GM21367 (cell line): Measurements from ENCODE around the gene SPEF2.

Experiments used
- ATAC-seq: cut with Tn5 transposase; IDR thresholded peaks from one replicate; pipeline ENCODE4 v1.9.1; 2021; ENCODE audit not compliant: unreplicated experiment

SPEF2 gene

GRCh38 chr5:35617435-35618303 lies at the start of gene SPEF2:
Gene SPEF2, plus strand, starts transcription at chr5:35617863. Its CDS starts 135 bp downstream, at chr5:35617998.
- peak; percentile 94 for ATAC-seq

- ATAC-seq, result no peak
Measured at GRCh38 chr5:35575578-35575977, 42.1 kb upstream of the SPEF2 start.

- ATAC-seq, result no peak
Measured at GRCh38 chr5:35587419-35587818, 30.2 kb upstream of the SPEF2 start.

- ATAC-seq, result no peak
Measured at GRCh38 chr5:35593338-35593737, 24.3 kb upstream of the SPEF2 start.

- ATAC-seq, result no peak
Measured at GRCh38 chr5:35598707-35599370, 18.8 kb upstream of the SPEF2 start.

GRCh38 chr5:35600591-35600990 lies 17.1 kb upstream of the SPEF2 start:
- ATAC-seq, result no peak

GRCh38 chr5:35608881-35609779 lies 8.5 kb upstream of the SPEF2 start:
- no peak for ATAC-seq

- no peak for ATAC-seq
Measured at GRCh38 chr5:35617060-35617434, 616 bp upstream of the SPEF2 start.

- ATAC-seq, result no peak
Measured at GRCh38 chr5:35618304-35618636, 607 bp downstream of the SPEF2 start.

GRCh38 chr5:35618781-35619180 lies 1.1 kb downstream of the SPEF2 start:
- ATAC-seq, result no peak

- ATAC-seq, result no peak
Measured at GRCh38 chr5:35622974-35623373, 5.3 kb downstream of the SPEF2 start.

GRCh38 chr5:35623991-35624390 lies 6.3 kb downstream of the SPEF2 start:
- no peak for ATAC-seq

- ATAC-seq, result no peak
Measured at GRCh38 chr5:35626108-35626507, 8.4 kb downstream of the SPEF2 start.

GRCh38 chr5:35626553-35626952 lies 8.9 kb downstream of the SPEF2 start:
- ATAC-seq, result no peak

GRCh38 chr5:35634326-35634725 lies 16.7 kb downstream of the SPEF2 start:
- no peak for ATAC-seq

GRCh38 chr5:35640623-35641022 lies 23.0 kb downstream of the SPEF2 start:
- ATAC-seq, result no peak

GRCh38 chr5:35644543-35644942 lies 26.9 kb downstream of the SPEF2 start:
- no peak for ATAC-seq

- no peak for ATAC-seq
Measured at GRCh38 chr5:35647128-35647527, 29.5 kb downstream of the SPEF2 start.

GRCh38 chr5:35647712-35648111 lies 30.0 kb downstream of the SPEF2 start:
- no peak for ATAC-seq

GRCh38 chr5:35651002-35651756 lies 33.5 kb downstream of the SPEF2 start:
- no peak for ATAC-seq

- ATAC-seq, result no peak
Measured at GRCh38 chr5:35656721-35657120, 39.1 kb downstream of the SPEF2 start.
